Stomach (tissue), 9 donors: ENCODE data around the gene KLHL17. TPM values are rescaled to one million over a fixed set of nuclear protein-coding genes. Genes with fewer than 3 reads are reported as not detected.

Source experiments
- DNase-seq, 2 donors: peaks; one replicate each; pipeline versions ENCODE4 v3.0.0 to v3.0.0-alpha.2; 2013 to 2019
- H3K27ac ChIP-seq, 5 donors: fragments of 200-600 bp in 4 of 5; sonication (generic) in 4 of 5; one replicate each; pipeline ENCODE4 v1.5.1; 2013 to 2019; ENCODE audit warnings: mild to moderate bottlenecking in 1 of 5, moderate library complexity in 1 of 5
- H3K27me3 ChIP-seq, 3 donors: fragments of 200-600 bp; sonication (generic); one replicate each; pipeline ENCODE4 v1.5.1; 2017 to 2019; ENCODE audit warnings: mixed run types in 1 of 3
- H3K36me3 ChIP-seq, 4 donors: fragments of 200-600 bp; sonication (generic); 1 replicate in 3 of 4; 2 replicates in 1 of 4; pipeline ENCODE4 v1.5.1; 2016 to 2019
- H3K4me1 ChIP-seq, 4 donors: fragments of 200-600 bp; sonication (generic); one replicate each; pipeline ENCODE4 v1.5.1; 2016 to 2019
- H3K4me3 ChIP-seq, 4 donors: fragments of 200-600 bp; sonication (generic) in 3 of 4; one replicate each; pipeline ENCODE4 v1.5.1; 2016 to 2019; ENCODE audit warnings: mild to moderate bottlenecking in 1 of 4
- H3K9me3 ChIP-seq, 4 donors: fragments of 200-600 bp; sonication (generic); one replicate each; pipeline ENCODE4 v1.5.1; 2016 to 2019
- CTCF ChIP-seq, 7 experiments: fragments of 450-650 bp in 4 of 7; fragments of 200-600 bp in 3 of 7; sonication (generic) in 3 of 7; IDR thresholded peaks; one replicate each; pipeline ENCODE4 v1.5.1; 2016 to 2019; ENCODE audit warnings: antibody characterized with exemption in 7 of 7, control low read depth in 2 of 7, mild to moderate bottlenecking in 1 of 7
- EP300 ChIP-seq: sonication (generic); formaldehyde crosslinking; IDR thresholded peaks from one replicate; pipeline ENCODE4 v1.6.1; 2017; ENCODE audit warnings: antibody characterized with exemption
- POLR2A ChIP-seq, 4 donors: fragments of 450-650 bp; IDR thresholded peaks; one replicate each; pipeline ENCODE4 v1.6.1; 2016; ENCODE audit warnings: antibody characterized with exemption in 4 of 4, control low read depth in 2 of 4, mild to moderate bottlenecking in 1 of 4, moderate library complexity in 1 of 4
- POLR2AphosphoS5 ChIP-seq, 3 donors: sonication (generic); formaldehyde crosslinking; IDR thresholded peaks; one replicate each; pipeline ENCODE4 v1.6.1; 2016; ENCODE audit warnings: antibody characterized with exemption in 3 of 3
- WGBS, 5 donors: extraction: QIAGEN DNeasy Blood & Tissue Kit in 3 of 5; methylation state at CpG; one replicate each; pipeline versions ENCODE4 v1.1.5 to v1.1.7; 2013 to 2018; 5-methylcytosine and 5-hydroxymethylcytosine counted together
- intact Hi-C: fragments of 100-400 bp; cut with DNase I; formaldehyde crosslinking; loops from one replicate; pipeline ENCODE4 v1.15.1; 2023; ENCODE audit warnings: low total_unique reads
- polyA plus RNA-seq, 3 donors: library from polyadenylated mRNA; stranded (reverse); fragments of 200-250 nt; gene quantifications; one replicate each; pipeline ENCODE4 v1.2.3, GENCODE V29; 2013
- total RNA-seq, 5 donors: library from RNA; depleted of rRNA; stranded (reverse); fragments of >200 nt; gene quantifications; one replicate each; pipeline versions ENCODE4 v1.1.0 to v1.2.3, GENCODE V29; 2014 to 2016
- donor health status: healthy with polysubstance abuse.
- donor health status: Bipolar disorder and iron deficiency.
- donor health status: healthy.

KLHL17 gene
- total and polyA plus RNA-seq, 8 donors = 1.7 to 99.9 (median 7.6) TPM

- H3K27ac ChIP-seq = no peak overlapping the region
Observed at GRCh38 chr1:930633-931138, 29.7 kb upstream of the KLHL17 start.

GRCh38 chr1:931380-932172 lies 28.8 kb upstream of the KLHL17 start:
- intact Hi-C loops = no loop called here
- no peaks in the 10 kb centered on the region for H3K36me3 ChIP-seq
- H3K27ac ChIP-seq = no peak overlapping the region
- H3K9me3 ChIP-seq = no peaks in the 10 kb centered on the region
- peaks cover 19 to 39% (median 32%) of the 10 kb centered on the region in 4 donors for H3K4me1 ChIP-seq
- DNase-seq = no peak
- H3K27me3 ChIP-seq = peaks cover 0 to 85% (median 26%) of the 10 kb centered on the region in 3 donors
- 56 to 61% (median 58%) methylated on average over 15 of the region's 15 CpGs for WGBS, 5 donors
- H3K4me3 ChIP-seq = no peak overlapping the region
- TF ChIP-seq CTCF (IDR thresholded peaks at IDR 0.05) = no peak

More at GRCh38 chr1:930633-931138, 29.7 kb upstream of the KLHL17 start:
- Histone ChIP-seq H3K9me3 (no peaks in the 10 kb centered on the region), H3K4me1 (peaks cover 22 to 43% (median 32%) of the 10 kb centered on the region in 4 donors), H3K4me3 (no peak overlapping the region), H3K36me3 (no peaks in the 10 kb centered on the region), H3K27me3 (peaks cover 0 to 85% (median 27%) of the 10 kb centered on the region in 3 donors)
- no peak for DNase-seq
- intact Hi-C loops = no loop called here
- no peak for TF ChIP-seq CTCF (IDR thresholded peaks at IDR 0.05)
- 63 to 76% (median 72%) methylated on average over 17 to 18 of the region's 18 CpGs; no CpG with 5 or more reads in 1 of the 5 donors for WGBS, 5 donors

- Histone ChIP-seq H3K36me3 (no peaks in the 10 kb centered on the region), H3K27ac (no peak overlapping the region), H3K4me1 (peaks cover 19 to 34% (median 32%) of the 10 kb centered on the region in 4 donors), H3K9me3 (no peaks in the 10 kb centered on the region), H3K27me3 (peaks cover 0 to 85% (median 26%) of the 10 kb centered on the region in 3 donors), H3K4me3 (no peak overlapping the region)
- TF ChIP-seq CTCF (IDR thresholded peaks at IDR 0.05) (no peak), POLR2A (IDR thresholded peaks at IDR 0.05) (no peak), POLR2AphosphoS5 (IDR thresholded peaks at IDR 0.05) (no peak), EP300 (no peak)
- intact Hi-C loops = no loop called here
- 77 to 87% (median 86%) methylated on average over 14 to 16 of the region's 16 CpGs for WGBS, 5 donors
- DNase-seq = no peak
Observed at GRCh38 chr1:932173-932510, 28.2 kb upstream of the KLHL17 start.

GRCh38 chr1:932776-933602 lies 27.4 kb upstream of the KLHL17 start:
- DNase-seq = peak; percentile 84 to 90
- peaks cover 19 to 37% (median 32%) of the 10 kb centered on the region in 4 donors for H3K4me1 ChIP-seq
- H3K4me3 ChIP-seq = no peak overlapping the region
- 37 to 65% (median 59%) methylated on average over 21 to 25 of the region's 25 CpGs for WGBS, 5 donors
- H3K27me3 ChIP-seq = peaks cover 0 to 85% (median 23%) of the 10 kb centered on the region in 3 donors
- intact Hi-C loops = no loop called here
- H3K27ac ChIP-seq = peak overlapping the region in 2 of 5 donors; percentile 10 to 26
- no peaks in the 10 kb centered on the region for H3K9me3 ChIP-seq
- H3K36me3 ChIP-seq = no peaks in the 10 kb centered on the region
- no peak for TF ChIP-seq POLR2A (IDR thresholded peaks at IDR 0.05)
- peak in 1 of 3 donors; percentile 63 for TF ChIP-seq POLR2AphosphoS5 (IDR thresholded peaks at IDR 0.05)
